ENCODE data around the gene RAB33B.

Gene RAB33B

GRCh38 chr4:139493176-139493575, 39.3 kb downstream of the RAB33B start:
- no peaks in the 10 kb centered on the region for H3K27me3 ChIP-seq (ENCODE audit: control insufficient read depth, insufficient read depth, low read length)
- H3K9me3 ChIP-seq (ENCODE audit: control insufficient read depth, low read length), result no peaks in the 10 kb centered on the region
- H3K4me3 ChIP-seq (ENCODE audit: low read length), result no peak overlapping the region
- peaks cover 7% of the 10 kb centered on the region for H3K4me1 ChIP-seq (ENCODE audit: control insufficient read depth, insufficient read depth, low read length)
- H3K36me3 ChIP-seq (ENCODE audit: control insufficient read depth, insufficient read depth, low read length), result no peaks in the 10 kb centered on the region
- no peak overlapping the region for H3K9ac ChIP-seq (ENCODE audit: low read length)

GRCh38 chr4:139499186-139499585, 45.3 kb downstream of the RAB33B start:
- Histone ChIP-seq H3K27me3 (ENCODE audit: control insufficient read depth, insufficient read depth, low read length) (no peaks in the 10 kb centered on the region), H3K36me3 (ENCODE audit: control insufficient read depth, insufficient read depth, low read length) (no peaks in the 10 kb centered on the region), H3K4me3 (ENCODE audit: low read length) (no peak overlapping the region), H3K9me3 (ENCODE audit: control insufficient read depth, low read length) (no peaks in the 10 kb centered on the region), H3K9ac (ENCODE audit: low read length) (no peak overlapping the region), H3K4me1 (ENCODE audit: control insufficient read depth, insufficient read depth, low read length) (peaks cover 7% of the 10 kb centered on the region)

- H3K27me3 ChIP-seq (ENCODE audit: control insufficient read depth, insufficient read depth, low read length), result no peaks in the 10 kb centered on the region
These were observed 47.2 kb downstream of the RAB33B start for GRCh38 chr4:139501117-139501516.

GRCh38 chr4:139501527-139501926, 47.6 kb downstream of the RAB33B start:
- Histone ChIP-seq H3K9ac (ENCODE audit: low read length) (no peak overlapping the region), H3K4me1 (ENCODE audit: control insufficient read depth, insufficient read depth, low read length) (peaks cover 3% of the 10 kb centered on the region), H3K4me3 (ENCODE audit: low read length) (no peak overlapping the region), H3K27me3 (ENCODE audit: control insufficient read depth, insufficient read depth, low read length) (no peaks in the 10 kb centered on the region), H3K9me3 (ENCODE audit: control insufficient read depth, low read length) (no peaks in the 10 kb centered on the region), H3K36me3 (ENCODE audit: control insufficient read depth, insufficient read depth, low read length) (no peaks in the 10 kb centered on the region)

More at GRCh38 chr4:139501117-139501516, 47.2 kb downstream of the RAB33B start:
- no peak overlapping the region for H3K9ac ChIP-seq (ENCODE audit: low read length)
- no peaks in the 10 kb centered on the region for H3K9me3 ChIP-seq (ENCODE audit: control insufficient read depth, low read length)
- no peaks in the 10 kb centered on the region for H3K36me3 ChIP-seq (ENCODE audit: control insufficient read depth, insufficient read depth, low read length)
- no peak overlapping the region for H3K4me3 ChIP-seq (ENCODE audit: low read length)
- H3K4me1 ChIP-seq (ENCODE audit: control insufficient read depth, insufficient read depth, low read length), result peaks cover 7% of the 10 kb centered on the region

- Histone ChIP-seq H3K9me3 (ENCODE audit: control insufficient read depth, low read length) (no peaks in the 10 kb centered on the region), H3K27me3 (ENCODE audit: control insufficient read depth, insufficient read depth, low read length) (no peaks in the 10 kb centered on the region), H3K9ac (ENCODE audit: low read length) (no peak overlapping the region), H3K4me1 (ENCODE audit: control insufficient read depth, insufficient read depth, low read length) (no peaks in the 10 kb centered on the region), H3K4me3 (ENCODE audit: low read length) (no peak overlapping the region), H3K36me3 (ENCODE audit: control insufficient read depth, insufficient read depth, low read length) (no peaks in the 10 kb centered on the region)
These were observed 48.3 kb downstream of the RAB33B start for GRCh38 chr4:139501927-139502899.

GRCh38 chr4:139503622-139504166, 49.8 kb downstream of the RAB33B start:
- no peaks in the 10 kb centered on the region for H3K9me3 ChIP-seq (ENCODE audit: control insufficient read depth, low read length)
- H3K4me3 ChIP-seq (ENCODE audit: low read length), result no peak overlapping the region
- H3K27me3 ChIP-seq (ENCODE audit: control insufficient read depth, insufficient read depth, low read length), result no peaks in the 10 kb centered on the region
- H3K9ac ChIP-seq (ENCODE audit: low read length), result no peak overlapping the region
- H3K4me1 ChIP-seq (ENCODE audit: control insufficient read depth, insufficient read depth, low read length), result no peaks in the 10 kb centered on the region
- no peaks in the 10 kb centered on the region for H3K36me3 ChIP-seq (ENCODE audit: control insufficient read depth, insufficient read depth, low read length)

GRCh38 chr4:139506774-139507173, 52.9 kb downstream of the RAB33B start:
- H3K27me3 ChIP-seq (ENCODE audit: control insufficient read depth, insufficient read depth, low read length), result no peaks in the 10 kb centered on the region
- no peaks in the 10 kb centered on the region for H3K36me3 ChIP-seq (ENCODE audit: control insufficient read depth, insufficient read depth, low read length)
- H3K9ac ChIP-seq (ENCODE audit: low read length), result no peak overlapping the region
- H3K4me3 ChIP-seq (ENCODE audit: low read length), result no peak overlapping the region
- no peaks in the 10 kb centered on the region for H3K4me1 ChIP-seq (ENCODE audit: control insufficient read depth, insufficient read depth, low read length)
- no peaks in the 10 kb centered on the region for H3K9me3 ChIP-seq (ENCODE audit: control insufficient read depth, low read length)

- H3K9me3 ChIP-seq (ENCODE audit: control insufficient read depth, low read length), result no peaks in the 10 kb centered on the region
- no peaks in the 10 kb centered on the region for H3K36me3 ChIP-seq (ENCODE audit: control insufficient read depth, insufficient read depth, low read length)
- no peak overlapping the region for H3K9ac ChIP-seq (ENCODE audit: low read length)
These were observed 54.8 kb downstream of the RAB33B start for GRCh38 chr4:139508581-139509237.

GRCh38 chr4:139509727-139510410, 55.9 kb downstream of the RAB33B start:
- no peaks in the 10 kb centered on the region for H3K9me3 ChIP-seq (ENCODE audit: control insufficient read depth, low read length)
- H3K4me3 ChIP-seq (ENCODE audit: low read length), result no peak overlapping the region
- no peaks in the 10 kb centered on the region for H3K36me3 ChIP-seq (ENCODE audit: control insufficient read depth, insufficient read depth, low read length)
- H3K27me3 ChIP-seq (ENCODE audit: control insufficient read depth, insufficient read depth, low read length), result no peaks in the 10 kb centered on the region
- no peak overlapping the region for H3K9ac ChIP-seq (ENCODE audit: low read length)
- H3K4me1 ChIP-seq (ENCODE audit: control insufficient read depth, insufficient read depth, low read length), result no peaks in the 10 kb centered on the region

More at GRCh38 chr4:139508581-139509237, 54.8 kb downstream of the RAB33B start:
- Histone ChIP-seq H3K4me1 (ENCODE audit: control insufficient read depth, insufficient read depth, low read length) (no peaks in the 10 kb centered on the region), H3K27me3 (ENCODE audit: control insufficient read depth, insufficient read depth, low read length) (no peaks in the 10 kb centered on the region), H3K4me3 (ENCODE audit: low read length) (no peak overlapping the region)

GRCh38 chr4:139511320-139511719, 57.4 kb downstream of the RAB33B start:
- Histone ChIP-seq H3K4me3 (ENCODE audit: low read length) (no peak overlapping the region), H3K9me3 (ENCODE audit: control insufficient read depth, low read length) (no peaks in the 10 kb centered on the region), H3K27me3 (ENCODE audit: control insufficient read depth, insufficient read depth, low read length) (no peaks in the 10 kb centered on the region), H3K9ac (ENCODE audit: low read length) (no peak overlapping the region), H3K36me3 (ENCODE audit: control insufficient read depth, insufficient read depth, low read length) (no peaks in the 10 kb centered on the region), H3K4me1 (ENCODE audit: control insufficient read depth, insufficient read depth, low read length) (no peaks in the 10 kb centered on the region)

- Histone ChIP-seq H3K9ac (ENCODE audit: low read length) (no peak overlapping the region), H3K4me3 (ENCODE audit: low read length) (no peak overlapping the region), H3K36me3 (ENCODE audit: control insufficient read depth, insufficient read depth, low read length) (no peaks in the 10 kb centered on the region), H3K9me3 (ENCODE audit: control insufficient read depth, low read length) (no peaks in the 10 kb centered on the region), H3K27me3 (ENCODE audit: control insufficient read depth, insufficient read depth, low read length) (no peaks in the 10 kb centered on the region), H3K4me1 (ENCODE audit: control insufficient read depth, insufficient read depth, low read length) (no peaks in the 10 kb centered on the region)
These were observed 60.6 kb downstream of the RAB33B start for GRCh38 chr4:139514382-139515059.

Measured in mucosa of stomach (tissue), 1 donor.